GM12878 (cell line): ENCODE data around the gene PEX16. TPM values are rescaled to one million over a fixed set of nuclear protein-coding genes. Genes with fewer than 3 reads are reported as not detected.

ENCODE experiments used
- ATAC-seq: fragments of 200-7000 bp; cut with Tn5 transposase; 3 replicates; pipeline ENCODE4 v1.9.1; 2020; ENCODE audit warnings: mild to moderate bottlenecking, moderate library complexity
- BruUV-seq: library from RNA; stranded (reverse); fragments of 400-500 nt; replicated peaks from 2 replicates; lab custom pipeline; 2021; lab: Mats Ljungman, UMichigan
- CTCF ChIA-PET: fragments of 300-600 bp; sonication (Branson Sonifier 250); formaldehyde crosslinking; extraction: SDS; loops from one replicate; lab custom pipeline; 2021; ENCODE audit warnings: inconsistent platforms; lab: Yijun Ruan, JAX
- POLR2A ChIA-PET: fragments of 350-600 bp; formaldehyde crosslinking; extraction: SDS; loops from one replicate; lab custom pipeline; 2021; ENCODE audit warnings: inconsistent platforms; lab: Charles Lee
- RAD21 ChIA-PET: fragments of 300-600 bp; sonication (Branson Sonifier 250); formaldehyde crosslinking; loops from one replicate; lab custom pipeline; 2023; ENCODE audit warnings: antibody characterized with exemption; ENCODE audit not compliant: unreplicated experiment; lab: Charles Lee
- SMC1A ChIA-PET: fragments of 300-600 bp; sonication (Branson Sonifier 250); formaldehyde crosslinking; loops from one replicate; lab custom pipeline; 2023; ENCODE audit not compliant: unreplicated experiment, uncharacterized antibody; lab: Charles Lee
- DNase-seq: peaks from one replicate; pipeline ENCODE4 v3.0.0-alpha.2; 2011; ENCODE audit warnings: low read depth, low spot score
- FAIRE-seq: peaks from 3 replicates; lab custom pipeline; 2011; peaks lifted over from hg19 to GRCh38; lab: Jason Lieb, UNC
- H2AFZ ChIP-seq: 2 replicates; pipeline ENCODE4 v1.6.0; 2011; ENCODE audit warnings: low read depth, low read length, control low read depth; ENCODE audit not compliant: control insufficient read depth
- H3K27ac ChIP-seq: 2 replicates; pipeline ENCODE4 v1.5.1; 2011; ENCODE audit warnings: control low read depth; ENCODE audit not compliant: control insufficient read depth, insufficient read depth
- H3K27me3 ChIP-seq, 2 experiments: replicated peaks in 1 of 2; 2 replicates each; pipeline versions ENCODE4 v1.6.0 to v1.6.1; 2011; ENCODE audit warnings: low read length in 1 of 2; ENCODE audit not compliant: control insufficient read depth in 2 of 2, insufficient read depth in 2 of 2
- H3K36me3 ChIP-seq, 2 experiments: 2 replicates each; pipeline ENCODE4 v1.5.1; 2011; ENCODE audit warnings: low read length in 1 of 2; ENCODE audit not compliant: control insufficient read depth in 2 of 2, insufficient read depth in 2 of 2
- H3K4me1 ChIP-seq: 2 replicates; pipeline ENCODE4 v1.6.1; 2011; ENCODE audit warnings: mild to moderate bottlenecking, low read length, moderate library complexity, mixed read lengths; ENCODE audit not compliant: control insufficient read depth, insufficient read depth
- H3K4me2 ChIP-seq: 2 replicates; pipeline ENCODE4 v1.6.0; 2011; ENCODE audit warnings: control low read depth; ENCODE audit not compliant: control insufficient read depth, insufficient read depth
- H3K4me3 ChIP-seq: fragments of 200-600 bp; sonication (generic); 2 replicates; pipeline ENCODE4 v1.5.1; 2016
- H3K79me2 ChIP-seq: 2 replicates; pipeline ENCODE4 v1.6.0; 2011; ENCODE audit warnings: low read length; ENCODE audit not compliant: control insufficient read depth, insufficient read depth
- H3K9ac ChIP-seq: 2 replicates; pipeline ENCODE4 v1.8.0; 2011; ENCODE audit warnings: low read length, control low read depth, mixed read lengths; ENCODE audit not compliant: control insufficient read depth, insufficient read depth
- H3K9me3 ChIP-seq: replicated peaks from 3 replicates; pipeline ENCODE4 v1.5.1; 2011; ENCODE audit warnings: mild to moderate bottlenecking, low read length; ENCODE audit not compliant: control insufficient read depth, insufficient read depth
- H4K20me1 ChIP-seq: 2 replicates; pipeline ENCODE4 v1.6.0; 2011; ENCODE audit not compliant: control insufficient read depth, insufficient read depth
- CBX5 ChIP-seq: sonication (generic); IDR thresholded peaks from 2 replicates; pipeline ENCODE4 v1.6.1; 2016; ENCODE audit warnings: low read depth, moderate library complexity, mild to moderate bottlenecking, inconsistent platforms
- CUX1 ChIP-seq: IDR thresholded peaks from 2 replicates; pipeline ENCODE4 v1.6.1; 2012; ENCODE audit warnings: improper control_type of control experiment, low read depth, low read length; ENCODE audit not compliant: insufficient replicate concordance
- NFYA ChIP-seq: IDR thresholded peaks from 2 replicates; pipeline ENCODE4 v1.6.1; 2011; ENCODE audit warnings: low read depth, mild to moderate bottlenecking, low read length, improper control_type of control experiment, borderline replicate concordance
- PAX5 ChIP-seq: IDR thresholded peaks from 2 replicates; pipeline ENCODE4 v1.6.1; 2011; ENCODE audit warnings: low read depth, low read length, borderline replicate concordance
- RAD51 ChIP-seq: fragments of 450-650 bp; IDR thresholded peaks from 2 replicates; pipeline ENCODE4 v1.6.1; 2016; ENCODE audit warnings: moderate library complexity, mild to moderate bottlenecking, inconsistent platforms
- SIN3A ChIP-seq: IDR thresholded peaks from 2 replicates; pipeline ENCODE4 v1.6.1; 2012; ENCODE audit warnings: low read depth, low read length, improper control_type of control experiment
- SUPT20H ChIP-seq: IDR thresholded peaks from 2 replicates; pipeline ENCODE4 v1.6.1; 2011; ENCODE audit warnings: low read depth, mild to moderate bottlenecking, low read length, moderate library complexity, borderline replicate concordance; ENCODE audit not compliant: control insufficient read depth
- whole genome bisulfite sequencing: methylation state at CpG from one replicate; pipeline ENCODE4 v1.1.6; 2016; ENCODE audit warnings: low lambda C conversion rate; ENCODE audit not compliant: insufficient replicate concordance, insufficient coverage; ENCODE audit errors: missing lambda C conversion rate; 5-methylcytosine and 5-hydroxymethylcytosine counted together
- in situ Hi-C: fragments of 300-500 bp; cut with MboI; formaldehyde crosslinking; loops from 9 replicates; pipeline ENCODE4 v1.14.3; 2018; ENCODE audit warnings: mixed read lengths
- intact Hi-C: fragments of 100-400 bp; cut with micrococcal nuclease; formaldehyde crosslinking; loops from one replicate; pipeline ENCODE4 v1.14.2; 2022; ENCODE audit not compliant: unreplicated experiment
- polyA plus RNA-seq, 11 experiments: library from polyadenylated mRNA; depleted of rRNA in 4 of 11; unstranded in 6 of 11; stranded (reverse) in 5 of 11; fragments of >200 nt; fragmentation: Nextera tagmentation in 4 of 11; fragmentation: Illumina TruSeq in 1 of 11; extraction: Ambion mirVana in 4 of 11; extraction: Trizol in 1 of 11; gene quantifications; 1 replicate in 1 of 11; 2 replicates in 10 of 11; pipeline versions ENCODE4 v1.2.1 to v1.2.3, GENCODE V29; 2011 to 2016; ENCODE audit warnings: inconsistent platforms in 2 of 11, missing spikeins in 2 of 11, low read depth in 1 of 11
- total RNA-seq, 4 experiments: library from RNA; depleted of rRNA in 3 of 4; stranded (reverse); fragments of >200 nt in 3 of 4; fragmentation: Illumina TruSeq in 1 of 4; extraction: Trizol in 1 of 4; gene quantifications; 2 replicates each; pipeline versions ENCODE4 v1.2.1 to v1.2.3, GENCODE V29; 2013 to 2021

PEX16 gene
- total and polyA plus RNA-seq, 10 of the 15 experiments (the other 5 are each of a cell fraction or from before 2014, with no cell fraction given) = 1.4 to 53.5 (median 27.6) TPM

- 95% methylated on average over 16 of the region's 19 CpGs for WGBS
- RAD21 ChIA-PET = no interaction called here
- SMC1A ChIA-PET = no interaction called here
- H3K79me2 ChIP-seq = peaks cover 16% of the 10 kb centered on the region
- H3K4me2 ChIP-seq = no peak overlapping the region
- in situ Hi-C loops = no loop called here
- no peaks in the 10 kb centered on the region for H4K20me1 ChIP-seq
- BruUV-seq = no TSS peak
- H3K36me3 ChIP-seq = peaks cover 15 to 17% of the 10 kb centered on the region in 2 experiments
- intact Hi-C loops = no loop called here
- CTCF ChIA-PET = no interaction called here
- H3K4me1 ChIP-seq = peaks cover 13% of the 10 kb centered on the region
- no peak overlapping the region for H3K4me3 ChIP-seq
- no peak for TF ChIP-seq NFYA
- no peaks in the 10 kb centered on the region for H3K9me3 ChIP-seq
- POLR2A ChIA-PET = no interaction called here
- no peak overlapping the region for H3K27ac ChIP-seq
- no peak for DNase-seq
- ATAC-seq = no peak
- no peak overlapping the region for H2AFZ ChIP-seq
- no peak for FAIRE-seq
- H3K9ac ChIP-seq = no peak overlapping the region
- no peaks in the 10 kb centered on the region for H3K27me3 ChIP-seq
Observed at GRCh38 chr11:45913514-45913913, 4.2 kb downstream of the PEX16 start.

- ChIA-PET RAD21 (no interaction called here), POLR2A (interaction anchor here (0.5 to 0.6 kb wide), 2 partner anchors 66 to 661 kb away, joined by 3 to 5 read pairs; no protein-coding TSS in a partner anchor), CTCF (no interaction called here), SMC1A (no interaction called here)
- no peaks in the 10 kb centered on the region for H3K4me1 ChIP-seq
- H3K9me3 ChIP-seq = no peaks in the 10 kb centered on the region
- H3K4me3 ChIP-seq = no peak overlapping the region
- H3K4me2 ChIP-seq = no peak overlapping the region
- in situ Hi-C loops (no loop called here), intact Hi-C loops (no loop called here)
- FAIRE-seq (no peak), DNase-seq (no peak), ATAC-seq (no peak)
- no peak overlapping the region for H2AFZ ChIP-seq
- no peaks in the 10 kb centered on the region for H4K20me1 ChIP-seq
- no TSS peak for BruUV-seq
- TF ChIP-seq SUPT20H (no peak), CUX1 (no peak), CBX5 (no peak), RAD51 (no peak), PAX5 (no peak), SIN3A (no peak)
- WGBS = 95% methylated on average over 9 of the region's 9 CpGs
- no peaks in the 10 kb centered on the region for H3K27me3 ChIP-seq
- no peaks in the 10 kb centered on the region for H3K79me2 ChIP-seq
- no peak overlapping the region for H3K27ac ChIP-seq
- H3K36me3 ChIP-seq = peaks cover 15 to 17% of the 10 kb centered on the region in 2 experiments
- no peak overlapping the region for H3K9ac ChIP-seq
Observed at GRCh38 chr11:45910623-45911022, 7.1 kb downstream of the PEX16 start.
